ENCODE data around the gene LRRC4C. TPM values are rescaled to one million over a fixed set of nuclear protein-coding genes. Genes with fewer than 3 reads are reported as not detected.
"Not testable (repeated sequence)": the region's sequence is repeated elsewhere in the genome, so short reads cannot be mapped to it uniquely, and the experiment has no call there.

LRRC4C gene
- total RNA-seq, 1 donor from 2014 or later, result 2.1 TPM

DNA sequence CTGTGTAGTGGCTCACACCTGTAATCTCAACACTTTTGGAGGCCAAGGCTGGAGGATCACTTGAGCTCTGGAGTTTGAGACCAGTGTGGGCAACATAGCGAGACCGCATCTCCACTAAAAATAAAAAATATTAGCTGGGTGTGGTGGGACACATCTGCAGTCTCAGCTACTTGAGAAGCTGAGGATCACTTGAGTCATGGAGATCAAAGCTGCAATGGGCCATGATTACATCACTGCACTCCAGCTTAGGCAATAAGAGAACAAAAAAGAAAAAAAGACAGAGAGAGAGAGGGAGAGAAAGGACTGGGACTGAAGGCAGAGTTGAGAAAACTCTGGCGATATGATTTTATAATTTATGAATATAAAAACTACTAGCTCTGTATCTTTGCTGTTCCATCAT is 473.1 kb downstream of the LRRC4C start:
- H3K4me3 ChIP-seq (ENCODE audit: low read length in 3 of 3), result no peak overlapping the region
- no peaks in the 10 kb centered on the region for H3K9me3 ChIP-seq (ENCODE audit: control insufficient read depth in 3 of 3, low read length in 3 of 3)
- H3K27me3 ChIP-seq (ENCODE audit: control insufficient read depth in 3 of 3, insufficient read depth in 3 of 3, low read length in 3 of 3), result no peaks in the 10 kb centered on the region
- no peaks in the 10 kb centered on the region for H3K36me3 ChIP-seq (ENCODE audit: control insufficient read depth in 3 of 3, insufficient read depth in 3 of 3, low read length in 3 of 3)
- no peak overlapping the region for H3K9ac ChIP-seq (ENCODE audit: low read depth in 1 of 3, low read length in 3 of 3)
- no peaks in the 10 kb centered on the region for H3K4me1 ChIP-seq (ENCODE audit: control insufficient read depth in 3 of 3, insufficient read depth in 3 of 3, low read length in 3 of 3)
- no peak overlapping the region for H3K27ac ChIP-seq (ENCODE audit: low read depth, low read length)

DNA sequence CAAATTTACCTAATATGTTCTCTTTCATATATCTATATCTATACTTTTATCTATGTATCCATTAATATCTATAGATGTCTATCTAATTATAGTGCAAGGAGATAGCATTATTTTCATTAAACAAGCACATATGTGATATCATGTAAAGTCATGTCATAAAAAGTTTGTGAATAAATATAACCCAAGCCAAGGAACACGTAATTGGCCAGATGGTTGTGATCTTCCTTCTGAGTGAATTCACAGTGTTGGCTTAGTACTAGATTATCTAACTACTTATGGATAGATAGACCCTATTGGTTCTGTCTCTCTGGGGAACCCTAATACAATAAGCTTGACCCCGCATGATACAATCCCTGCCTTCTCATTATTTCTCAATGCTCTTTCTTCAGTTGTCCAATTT is 484.4 kb downstream of the LRRC4C start:
- H3K9ac ChIP-seq (ENCODE audit: low read depth in 1 of 3, low read length in 3 of 3), result no peak overlapping the region
- peaks cover 0 to 4% (median 2%) of the 10 kb centered on the region in 3 donors for H3K9me3 ChIP-seq (ENCODE audit: control insufficient read depth in 3 of 3, low read length in 3 of 3)
- no peaks in the 10 kb centered on the region for H3K27me3 ChIP-seq (ENCODE audit: control insufficient read depth in 3 of 3, insufficient read depth in 3 of 3, low read length in 3 of 3)
- H3K36me3 ChIP-seq (ENCODE audit: control insufficient read depth in 3 of 3, insufficient read depth in 3 of 3, low read length in 3 of 3), result no peaks in the 10 kb centered on the region
- no peak overlapping the region for H3K27ac ChIP-seq (ENCODE audit: low read depth, low read length)
- no peak overlapping the region for H3K4me3 ChIP-seq (ENCODE audit: low read length in 3 of 3)
- no peaks in the 10 kb centered on the region for H3K4me1 ChIP-seq (ENCODE audit: control insufficient read depth in 3 of 3, insufficient read depth in 3 of 3, low read length in 3 of 3)

DNA sequence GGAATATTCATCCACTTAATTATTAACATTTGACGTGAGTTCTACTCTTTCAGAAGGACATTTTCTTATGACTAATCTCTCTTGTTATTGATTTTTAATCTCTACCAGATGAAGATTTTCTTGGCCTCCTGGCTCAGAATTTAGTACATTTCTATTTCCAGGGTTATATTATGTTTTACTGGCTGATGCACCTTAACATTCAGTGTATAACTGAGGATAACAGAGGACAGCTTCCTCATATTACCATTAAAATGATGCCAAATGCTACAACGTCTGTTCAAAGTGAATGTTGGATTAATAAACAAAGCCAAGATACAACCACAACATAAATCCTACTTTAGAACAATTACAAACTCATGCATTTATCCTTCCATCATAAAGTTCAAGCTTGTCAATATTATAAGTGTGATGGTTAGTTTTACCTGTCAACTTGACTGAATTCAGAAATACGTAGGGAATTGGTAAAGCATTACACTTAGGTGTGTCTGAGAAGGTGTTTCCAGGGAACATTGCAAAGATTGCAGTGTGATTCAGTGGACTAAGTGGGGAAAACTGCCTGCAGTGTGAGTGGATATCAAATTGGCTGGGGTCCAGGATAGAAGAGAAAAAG is 485.2 kb downstream of the LRRC4C start:
- Histone ChIP-seq H3K27ac (ENCODE audit: low read depth, low read length) (no peak overlapping the region), H3K36me3 (ENCODE audit: control insufficient read depth in 3 of 3, insufficient read depth in 3 of 3, low read length in 3 of 3) (no peaks in the 10 kb centered on the region), H3K4me3 (ENCODE audit: low read length in 3 of 3) (no peak overlapping the region), H3K27me3 (ENCODE audit: control insufficient read depth in 3 of 3, insufficient read depth in 3 of 3, low read length in 3 of 3) (no peaks in the 10 kb centered on the region), H3K4me1 (ENCODE audit: control insufficient read depth in 3 of 3, insufficient read depth in 3 of 3, low read length in 3 of 3) (no peaks in the 10 kb centered on the region), H3K9me3 (ENCODE audit: control insufficient read depth in 3 of 3, low read length in 3 of 3) (peaks cover 0 to 4% (median 2%) of the 10 kb centered on the region in 3 donors), H3K9ac (ENCODE audit: low read depth in 1 of 3, low read length in 3 of 3) (no peak overlapping the region)

DNA sequence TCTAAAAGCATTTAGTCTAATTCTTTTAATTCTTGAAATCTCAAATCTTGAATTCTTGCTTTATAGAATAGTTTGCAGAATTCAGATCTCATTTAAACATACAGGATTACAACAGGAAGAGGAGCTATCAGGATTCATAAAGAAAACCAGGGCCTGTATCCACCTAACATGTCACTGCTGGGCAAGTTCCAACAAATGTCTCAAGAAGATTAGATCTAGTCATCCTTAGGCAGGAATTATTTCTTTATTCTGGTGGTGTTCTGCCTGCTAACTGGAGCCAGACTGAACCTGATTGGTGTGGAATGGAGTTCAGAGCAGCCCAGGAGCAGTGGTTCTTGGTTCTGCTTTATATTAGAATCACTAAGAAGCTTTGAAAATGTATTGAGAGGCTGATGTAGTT is 500.7 kb downstream of the LRRC4C start:
- Histone ChIP-seq H3K27ac (ENCODE audit: low read depth, low read length) (no peak overlapping the region), H3K4me1 (ENCODE audit: control insufficient read depth in 3 of 3, insufficient read depth in 3 of 3, low read length in 3 of 3) (no peaks in the 10 kb centered on the region), H3K36me3 (ENCODE audit: control insufficient read depth in 3 of 3, insufficient read depth in 3 of 3, low read length in 3 of 3) (no peaks in the 10 kb centered on the region), H3K27me3 (ENCODE audit: control insufficient read depth in 3 of 3, insufficient read depth in 3 of 3, low read length in 3 of 3) (no peaks in the 10 kb centered on the region), H3K9me3 (ENCODE audit: control insufficient read depth in 3 of 3, low read length in 3 of 3) (no peaks in the 10 kb centered on the region), H3K9ac (ENCODE audit: low read depth in 1 of 3, low read length in 3 of 3) (no peak overlapping the region), H3K4me3 (ENCODE audit: low read length in 3 of 3) (no peak overlapping the region)

DNA sequence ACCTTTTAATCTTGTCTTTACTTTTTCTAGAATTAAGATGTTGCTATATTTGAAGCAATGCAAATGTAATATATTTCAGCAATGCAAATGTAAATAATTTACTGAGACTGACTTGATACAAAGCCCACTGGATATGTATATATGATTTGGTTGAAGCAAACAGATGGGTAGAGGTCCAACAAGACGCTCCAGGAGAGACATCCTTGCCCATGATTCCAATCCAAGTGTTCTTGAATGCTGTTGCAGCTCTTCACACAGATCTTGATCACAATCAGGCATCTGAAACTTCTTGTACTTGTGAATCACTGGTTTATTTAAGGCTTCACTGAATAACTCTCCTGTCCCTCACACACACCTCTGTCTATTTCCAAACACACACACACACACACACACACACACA is 507.0 kb downstream of the LRRC4C start:
- Histone ChIP-seq H3K27ac (ENCODE audit: low read depth, low read length) (no peak overlapping the region), H3K27me3 (ENCODE audit: control insufficient read depth in 3 of 3, insufficient read depth in 3 of 3, low read length in 3 of 3) (no peaks in the 10 kb centered on the region), H3K36me3 (ENCODE audit: control insufficient read depth in 3 of 3, insufficient read depth in 3 of 3, low read length in 3 of 3) (no peaks in the 10 kb centered on the region), H3K9ac (ENCODE audit: low read depth in 1 of 3, low read length in 3 of 3) (no peak overlapping the region), H3K9me3 (ENCODE audit: control insufficient read depth in 3 of 3, low read length in 3 of 3) (no peaks in the 10 kb centered on the region), H3K4me1 (ENCODE audit: control insufficient read depth in 3 of 3, insufficient read depth in 3 of 3, low read length in 3 of 3) (no peaks in the 10 kb centered on the region), H3K4me3 (ENCODE audit: low read length in 3 of 3) (no peak overlapping the region)

DNA sequence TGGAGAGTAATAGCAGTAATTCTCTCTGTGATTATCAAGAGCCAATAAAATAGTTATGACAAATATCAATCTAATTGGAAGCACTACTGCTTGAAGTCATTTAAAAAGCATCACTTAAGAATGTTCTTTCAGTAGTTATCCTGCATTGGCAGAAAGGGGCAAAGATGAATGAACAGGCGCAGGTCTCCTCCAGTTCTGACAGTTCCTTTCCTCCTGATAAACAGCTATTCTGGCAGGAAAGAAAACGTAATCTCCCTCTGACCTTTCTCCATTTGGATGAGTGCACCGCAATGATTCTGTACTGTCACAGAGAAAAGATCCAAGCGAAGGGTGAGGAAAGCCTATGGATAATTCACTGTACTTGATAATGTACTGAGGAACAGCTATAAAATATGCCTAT is 521.5 kb downstream of the LRRC4C start:
- Histone ChIP-seq H3K27ac (ENCODE audit: low read depth, low read length) (no peak overlapping the region), H3K9ac (ENCODE audit: low read depth in 1 of 3, low read length in 3 of 3) (no peak overlapping the region), H3K4me1 (ENCODE audit: control insufficient read depth in 3 of 3, insufficient read depth in 3 of 3, low read length in 3 of 3) (no peaks in the 10 kb centered on the region), H3K36me3 (ENCODE audit: control insufficient read depth in 3 of 3, insufficient read depth in 3 of 3, low read length in 3 of 3) (no peaks in the 10 kb centered on the region), H3K4me3 (ENCODE audit: low read length in 3 of 3) (no peak overlapping the region), H3K9me3 (ENCODE audit: control insufficient read depth in 3 of 3, low read length in 3 of 3) (no peaks in the 10 kb centered on the region), H3K27me3 (ENCODE audit: control insufficient read depth in 3 of 3, insufficient read depth in 3 of 3, low read length in 3 of 3) (no peaks in the 10 kb centered on the region)

DNA sequence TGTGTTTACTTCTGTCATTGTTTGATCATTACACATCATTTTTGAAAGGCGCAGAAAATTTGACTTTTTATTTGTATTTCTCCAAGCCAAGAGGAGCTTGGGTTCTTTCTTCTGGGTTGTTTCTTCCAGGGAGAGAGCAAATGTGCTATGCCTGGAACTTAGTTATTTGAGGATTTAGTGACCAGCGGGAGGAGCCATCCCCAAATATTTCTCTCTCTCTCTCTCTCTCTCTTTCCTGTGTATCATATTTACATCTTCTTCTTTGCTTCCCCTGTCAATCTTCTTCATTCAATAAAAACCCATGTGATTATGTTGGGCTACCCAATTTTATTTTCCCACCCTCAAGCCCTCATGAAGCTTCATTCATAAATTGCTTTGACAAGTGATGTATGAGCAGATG is 534.5 kb downstream of the LRRC4C start:
- H3K9ac ChIP-seq (ENCODE audit: low read depth in 1 of 3, low read length in 3 of 3), result no peak overlapping the region
- H3K4me1 ChIP-seq (ENCODE audit: control insufficient read depth in 3 of 3, insufficient read depth in 3 of 3, low read length in 3 of 3), result no peaks in the 10 kb centered on the region
- no peaks in the 10 kb centered on the region for H3K27me3 ChIP-seq (ENCODE audit: control insufficient read depth in 3 of 3, insufficient read depth in 3 of 3, low read length in 3 of 3)
- no peak overlapping the region for H3K4me3 ChIP-seq (ENCODE audit: low read length in 3 of 3)
- H3K27ac ChIP-seq (ENCODE audit: low read depth, low read length), result no peak overlapping the region
- no peaks in the 10 kb centered on the region for H3K9me3 ChIP-seq (ENCODE audit: control insufficient read depth in 3 of 3, low read length in 3 of 3)
- no peaks in the 10 kb centered on the region for H3K36me3 ChIP-seq (ENCODE audit: control insufficient read depth in 3 of 3, insufficient read depth in 3 of 3, low read length in 3 of 3)

DNA sequence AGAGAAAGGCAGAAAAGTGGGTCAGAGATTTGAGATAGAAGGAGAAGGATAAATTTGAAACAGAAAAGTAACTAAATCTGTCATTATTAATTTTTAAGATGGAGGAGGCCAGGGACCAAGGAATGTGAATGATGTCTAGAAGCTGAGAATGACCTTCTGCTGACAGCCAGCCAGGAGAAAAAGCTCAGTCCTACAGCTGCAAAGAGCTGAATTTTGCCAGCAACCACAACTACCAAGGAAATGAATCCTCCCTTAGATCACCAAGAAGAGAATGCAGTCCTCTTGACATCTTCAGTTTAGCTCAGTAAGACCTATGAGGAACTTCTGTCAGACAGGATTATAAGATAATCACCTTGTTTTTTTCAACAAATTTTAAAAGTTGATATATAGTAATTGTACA is 538.2 kb downstream of the LRRC4C start:
- Histone ChIP-seq H3K27me3 (ENCODE audit: control insufficient read depth in 3 of 3, insufficient read depth in 3 of 3, low read length in 3 of 3) (no peaks in the 10 kb centered on the region), H3K9me3 (ENCODE audit: control insufficient read depth in 3 of 3, low read length in 3 of 3) (no peaks in the 10 kb centered on the region), H3K36me3 (ENCODE audit: control insufficient read depth in 3 of 3, insufficient read depth in 3 of 3, low read length in 3 of 3) (no peaks in the 10 kb centered on the region), H3K4me3 (ENCODE audit: low read length in 3 of 3) (no peak overlapping the region), H3K4me1 (ENCODE audit: control insufficient read depth in 3 of 3, insufficient read depth in 3 of 3, low read length in 3 of 3) (no peaks in the 10 kb centered on the region), H3K27ac (ENCODE audit: low read depth, low read length) (no peak overlapping the region), H3K9ac (ENCODE audit: low read depth in 1 of 3, low read length in 3 of 3) (no peak overlapping the region)

DNA sequence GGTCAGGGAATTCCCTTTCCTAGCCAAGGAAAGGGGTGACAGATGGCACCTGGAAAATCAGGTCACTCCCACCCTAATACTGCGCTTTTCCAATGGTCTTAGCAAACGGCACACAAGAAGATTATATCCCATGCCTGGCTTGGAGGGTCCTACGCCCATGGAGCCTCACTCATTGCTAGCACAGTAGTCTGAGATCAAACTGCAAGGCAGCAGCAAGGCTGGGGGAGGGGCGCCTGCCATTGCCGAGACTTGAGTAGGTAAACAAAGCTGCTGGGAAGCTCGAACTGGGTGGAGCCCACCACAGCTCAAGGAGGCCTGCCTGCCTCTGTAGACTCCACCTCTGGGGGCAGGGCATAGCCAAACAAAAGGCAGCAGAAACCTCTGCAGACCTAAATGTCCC is 548.7 kb downstream of the LRRC4C start:
- not testable (repeated sequence) for H3K4me3 ChIP-seq (ENCODE audit: low read length in 3 of 3); H3K27me3 ChIP-seq (ENCODE audit: control insufficient read depth in 3 of 3, insufficient read depth in 3 of 3, low read length in 3 of 3); H3K9ac ChIP-seq (ENCODE audit: low read depth in 1 of 3, low read length in 3 of 3)

DNA sequence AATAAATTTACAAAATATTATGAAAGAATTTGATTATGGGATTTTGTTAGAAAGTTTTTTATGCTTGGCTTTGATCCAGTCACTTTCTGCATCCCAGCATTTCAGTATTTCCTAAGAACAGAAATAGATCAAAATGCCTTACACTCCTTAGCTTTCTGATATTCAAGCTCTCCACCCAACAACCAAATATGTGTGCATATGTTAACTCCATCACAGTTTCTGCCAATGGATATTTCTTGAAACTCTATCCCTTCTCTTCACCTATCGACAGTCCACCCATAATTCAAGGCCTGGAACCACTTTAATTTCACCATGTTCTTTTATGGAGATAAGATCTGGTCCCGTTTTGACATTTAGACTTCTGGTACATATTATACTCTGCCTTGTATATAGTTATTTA is 565.0 kb downstream of the LRRC4C start:
- H3K9me3 ChIP-seq (ENCODE audit: control insufficient read depth in 3 of 3, low read length in 3 of 3), result no peaks in the 10 kb centered on the region
- no peaks in the 10 kb centered on the region for H3K27me3 ChIP-seq (ENCODE audit: control insufficient read depth in 3 of 3, insufficient read depth in 3 of 3, low read length in 3 of 3)
- H3K9ac ChIP-seq (ENCODE audit: low read depth in 1 of 3, low read length in 3 of 3), result no peak overlapping the region
- no peaks in the 10 kb centered on the region for H3K36me3 ChIP-seq (ENCODE audit: control insufficient read depth in 3 of 3, insufficient read depth in 3 of 3, low read length in 3 of 3)
- no peak overlapping the region for H3K4me3 ChIP-seq (ENCODE audit: low read length in 3 of 3)
- H3K27ac ChIP-seq (ENCODE audit: low read depth, low read length), result no peak overlapping the region
- no peaks in the 10 kb centered on the region for H3K4me1 ChIP-seq (ENCODE audit: control insufficient read depth in 3 of 3, insufficient read depth in 3 of 3, low read length in 3 of 3)

More for the DNA sequence above, 548.7 kb downstream of the LRRC4C start:
- H3K4me1 ChIP-seq (ENCODE audit: control insufficient read depth in 3 of 3, insufficient read depth in 3 of 3, low read length in 3 of 3); H3K36me3 ChIP-seq (ENCODE audit: control insufficient read depth in 3 of 3, insufficient read depth in 3 of 3, low read length in 3 of 3); H3K27ac ChIP-seq (ENCODE audit: low read depth, low read length); H3K9me3 ChIP-seq (ENCODE audit: control insufficient read depth in 3 of 3, low read length in 3 of 3): not testable (repeated sequence)
